A673 (cell line): ENCODE data around the gene LBH. TPM values are rescaled to one million over a fixed set of nuclear protein-coding genes. Genes with fewer than 3 reads are reported as not detected.

Source experiments
- BruUV-seq: library from RNA; stranded (reverse); fragments of 400-500 nt; replicated peaks from 2 replicates; lab custom pipeline; 2021; lab: Mats Ljungman, UMichigan
- CTCF ChIA-PET: fragments of 300-600 bp; sonication (Branson Sonifier 250); formaldehyde crosslinking; loops from one replicate; lab custom pipeline; 2022; ENCODE audit warnings: antibody characterized with exemption; lab: Charles Lee
- POLR2A ChIA-PET: fragments of 300-600 bp; sonication (Branson Sonifier 250); formaldehyde crosslinking; loops from one replicate; lab custom pipeline; 2022; ENCODE audit warnings: antibody characterized with exemption; ENCODE audit not compliant: low non-redundant PET; lab: Charles Lee
- DNase-seq: peaks from one replicate; pipeline ENCODE4 v3.0.0-alpha.2; 2015; ENCODE audit warnings: low spot score
- H3K27ac ChIP-seq: fragments of 200-600 bp; sonication (generic); 2 replicates; pipeline ENCODE4 v1.5.1; 2016; ENCODE audit warnings: mixed run types, low read depth, mild to moderate bottlenecking, mixed read lengths, antibody characterized with exemption, low read length; ENCODE audit not compliant: poor library complexity, severe bottlenecking
- H3K27me3 ChIP-seq: fragments of 200-600 bp; sonication (generic); replicated peaks from 2 replicates; pipeline ENCODE4 v1.6.1; 2017; ENCODE audit warnings: mixed run types, low read depth, mild to moderate bottlenecking, mixed read lengths, antibody characterized with exemption, low read length; ENCODE audit not compliant: insufficient read depth, poor library complexity
- H3K36me3 ChIP-seq: fragments of 200-600 bp; sonication (generic); 2 replicates; pipeline ENCODE4 v1.6.1; 2016; ENCODE audit warnings: mixed run types, mild to moderate bottlenecking, mixed read lengths, antibody characterized with exemption, low read length; ENCODE audit not compliant: insufficient read depth, poor library complexity, severe bottlenecking
- H3K4me1 ChIP-seq: fragments of 200-600 bp; sonication (generic); 2 replicates; pipeline ENCODE4 v1.6.1; 2017; ENCODE audit warnings: mixed run types, mild to moderate bottlenecking, mixed read lengths, antibody characterized with exemption, low read length; ENCODE audit not compliant: insufficient read depth, poor library complexity, severe bottlenecking
- H3K4me3 ChIP-seq: fragments of 200-600 bp; sonication (generic); 2 replicates; pipeline ENCODE4 v1.5.1; 2016; ENCODE audit warnings: low read depth, mixed run types, mild to moderate bottlenecking, mixed read lengths, low read length; ENCODE audit not compliant: poor library complexity, severe bottlenecking
- H3K9me3 ChIP-seq: fragments of 200-600 bp; sonication (generic); 2 replicates; pipeline ENCODE4 v1.6.1; 2016; ENCODE audit warnings: mixed run types, low read depth, mild to moderate bottlenecking, mixed read lengths, antibody characterized with exemption, low read length; ENCODE audit not compliant: poor library complexity, severe bottlenecking
- EZH2 ChIP-seq: fragments of 200-600 bp; sonication (generic); IDR thresholded peaks from 2 replicates; pipeline ENCODE4 v1.6.1; 2017; ENCODE audit warnings: borderline replicate concordance, low read depth, mild to moderate bottlenecking, mixed read lengths, antibody characterized with exemption, low read length; ENCODE audit not compliant: poor library complexity, severe bottlenecking
- intact Hi-C: fragments of 100-400 bp; cut with micrococcal nuclease; formaldehyde crosslinking; loops from one replicate; pipeline ENCODE4 v1.10.0; 2022; ENCODE audit not compliant: unreplicated experiment
- total RNA-seq: library from RNA; stranded (reverse); gene quantifications from 2 replicates; pipeline ENCODE4 v1.2.3, GENCODE V29; 2021
- TF ChIP-seq, protein P1 (sequence below): fragments of 300-800, 200-600 bp; sonication (generic); conservative IDR thresholded peaks from 2 replicates; pipeline ENCODE4 v1.5.1; 2017; ENCODE audit warnings: low read depth, mild to moderate bottlenecking, antibody characterized with exemption, low read length, moderate library complexity, mixed read lengths

Gene LBH
- total RNA-seq, 1 experiment from 2014 or later: 140 TPM

DNA sequence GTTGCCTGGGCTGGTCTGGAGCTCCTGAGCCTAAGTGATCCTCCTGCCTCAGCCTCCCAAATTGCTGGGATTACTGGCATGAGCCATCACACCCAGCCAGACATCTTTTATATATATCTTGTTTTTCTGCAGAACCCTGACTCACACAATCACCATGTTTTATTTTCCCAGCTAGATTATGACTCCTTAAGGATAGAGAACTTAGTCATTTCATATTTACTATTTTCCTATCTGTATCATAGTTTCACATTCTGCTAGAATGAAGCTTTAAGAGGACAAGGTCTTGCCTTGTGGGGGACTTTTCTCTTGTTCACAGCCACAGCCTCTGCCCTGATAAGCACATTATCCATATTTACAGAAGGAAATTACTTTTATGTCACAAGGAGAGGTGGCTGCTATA, 73.9 kb downstream of the LBH start:
- H3K27me3 ChIP-seq: no peaks in the 10 kb centered on the region
- intact Hi-C loops: no loop called here
- H3K36me3 ChIP-seq: no peaks in the 10 kb centered on the region
- no peak overlapping the region for H3K27ac ChIP-seq
- DNase-seq: no peak
- H3K4me1 ChIP-seq: peaks cover 16% of the 10 kb centered on the region
- ChIA-PET CTCF (no interaction called here), POLR2A (interaction anchor here (0.5 kb wide), 1 partner anchor 91 kb away, joined by 7 read pairs; no protein-coding TSS in a partner anchor)
- no TSS peak for BruUV-seq
- no peaks in the 10 kb centered on the region for H3K9me3 ChIP-seq
- TF ChIP-seq, protein P1, sequence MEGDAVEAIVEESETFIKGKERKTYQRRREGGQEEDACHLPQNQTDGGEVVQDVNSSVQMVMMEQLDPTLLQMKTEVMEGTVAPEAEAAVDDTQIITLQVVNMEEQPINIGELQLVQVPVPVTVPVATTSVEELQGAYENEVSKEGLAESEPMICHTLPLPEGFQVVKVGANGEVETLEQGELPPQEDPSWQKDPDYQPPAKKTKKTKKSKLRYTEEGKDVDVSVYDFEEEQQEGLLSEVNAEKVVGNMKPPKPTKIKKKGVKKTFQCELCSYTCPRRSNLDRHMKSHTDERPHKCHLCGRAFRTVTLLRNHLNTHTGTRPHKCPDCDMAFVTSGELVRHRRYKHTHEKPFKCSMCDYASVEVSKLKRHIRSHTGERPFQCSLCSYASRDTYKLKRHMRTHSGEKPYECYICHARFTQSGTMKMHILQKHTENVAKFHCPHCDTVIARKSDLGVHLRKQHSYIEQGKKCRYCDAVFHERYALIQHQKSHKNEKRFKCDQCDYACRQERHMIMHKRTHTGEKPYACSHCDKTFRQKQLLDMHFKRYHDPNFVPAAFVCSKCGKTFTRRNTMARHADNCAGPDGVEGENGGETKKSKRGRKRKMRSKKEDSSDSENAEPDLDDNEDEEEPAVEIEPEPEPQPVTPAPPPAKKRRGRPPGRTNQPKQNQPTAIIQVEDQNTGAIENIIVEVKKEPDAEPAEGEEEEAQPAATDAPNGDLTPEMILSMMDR: no peak
- TF ChIP-seq EZH2: no peak
- no peak overlapping the region for H3K4me3 ChIP-seq

DNA sequence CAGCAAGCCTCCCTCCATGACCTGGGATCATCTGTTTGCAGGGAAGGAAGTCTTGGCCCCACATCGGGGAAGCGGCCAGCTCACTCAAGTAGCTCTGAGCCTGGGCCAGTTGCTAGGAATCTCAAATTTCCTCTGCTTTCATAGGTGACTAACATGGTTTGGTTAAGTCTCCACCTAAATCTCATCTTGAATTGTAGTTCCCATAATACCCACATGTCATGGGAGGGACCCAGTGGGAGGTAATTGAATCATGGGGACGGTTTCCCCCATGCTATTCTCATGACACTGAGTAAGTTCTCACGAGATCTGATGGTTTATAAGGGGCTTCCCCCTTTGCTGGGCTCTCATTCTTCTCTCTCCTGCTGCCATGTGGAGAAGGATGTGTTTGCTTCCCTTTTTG, 75.2 kb downstream of the LBH start:
- CTCF ChIA-PET: no interaction called here
- BruUV-seq: no TSS peak

DNA sequence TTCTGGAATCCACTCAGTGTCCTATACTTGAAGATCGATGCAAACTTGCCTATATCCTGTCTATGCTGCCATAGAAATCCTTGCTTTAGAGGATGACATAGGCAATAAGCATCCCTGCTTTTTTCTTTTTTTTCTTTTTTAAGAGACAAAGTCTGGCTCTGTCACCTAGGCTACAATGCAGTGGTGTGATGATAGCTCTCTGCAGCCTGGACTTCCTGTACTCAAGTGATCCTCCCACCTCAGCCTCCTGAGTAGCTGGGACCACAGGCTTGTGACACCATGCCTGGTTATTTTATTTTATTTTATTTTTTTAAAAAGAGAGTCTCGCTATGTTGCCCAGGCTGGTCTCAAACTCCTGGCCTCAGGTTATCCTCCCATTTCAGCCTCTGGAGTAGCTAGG, 76.9 kb downstream of the LBH start:
- no peak for DNase-seq
- H3K4me3 ChIP-seq: no peak overlapping the region
- no peaks in the 10 kb centered on the region for H3K27me3 ChIP-seq
- TF ChIP-seq, protein P1: no peak
- no peak for TF ChIP-seq EZH2
- H3K9me3 ChIP-seq: no peaks in the 10 kb centered on the region
- no peaks in the 10 kb centered on the region for H3K36me3 ChIP-seq
- ChIA-PET CTCF (no interaction called here), POLR2A (no interaction called here)
- no peaks in the 10 kb centered on the region for H3K4me1 ChIP-seq
- H3K27ac ChIP-seq: no peak overlapping the region
- BruUV-seq: no TSS peak
- intact Hi-C loops: no loop called here

More for the DNA sequence above, 75.2 kb downstream of the LBH start:
- Histone ChIP-seq H3K9me3 (no peaks in the 10 kb centered on the region), H3K36me3 (no peaks in the 10 kb centered on the region), H3K4me1 (peaks cover 7% of the 10 kb centered on the region), H3K27ac (no peak overlapping the region), H3K27me3 (no peaks in the 10 kb centered on the region), H3K4me3 (no peak overlapping the region)
- POLR2A ChIA-PET: no interaction called here
- DNase-seq: no peak
- intact Hi-C loops: no loop called here
- no peak for TF ChIP-seq EZH2
- TF ChIP-seq, protein P1: no peak

Other genes starting within 250 kb of the LBH start
- 190 and 225 TPM in 2 replicates for gene YPEL5, start 84.5 kb upstream of the LBH start, total RNA-seq
- gene LCLAT1, start 215.7 kb downstream of the LBH start, total RNA-seq: 31.7 and 35.3 TPM in 2 replicates